GM20000 (cell line): ENCODE results near the gene TBC1D24.
"Not testable (repeated sequence)": the region's sequence is repeated elsewhere in the genome, so short reads cannot be mapped to it uniquely, and the experiment has no call there.

ENCODE experiments used
- DNase-seq: peaks from one replicate; pipeline ENCODE4 v3.0.0; 2012; ENCODE audit warnings: low spot score
- TF ChIP-seq, protein P1 (sequence below): IDR thresholded peaks from 2 replicates; pipeline ENCODE4 v1.5.1; 2012; ENCODE audit warnings: mild to moderate bottlenecking, control low read depth; ENCODE audit errors: extremely low read depth, missing control alignments

The TBC1D24 gene

DNA sequence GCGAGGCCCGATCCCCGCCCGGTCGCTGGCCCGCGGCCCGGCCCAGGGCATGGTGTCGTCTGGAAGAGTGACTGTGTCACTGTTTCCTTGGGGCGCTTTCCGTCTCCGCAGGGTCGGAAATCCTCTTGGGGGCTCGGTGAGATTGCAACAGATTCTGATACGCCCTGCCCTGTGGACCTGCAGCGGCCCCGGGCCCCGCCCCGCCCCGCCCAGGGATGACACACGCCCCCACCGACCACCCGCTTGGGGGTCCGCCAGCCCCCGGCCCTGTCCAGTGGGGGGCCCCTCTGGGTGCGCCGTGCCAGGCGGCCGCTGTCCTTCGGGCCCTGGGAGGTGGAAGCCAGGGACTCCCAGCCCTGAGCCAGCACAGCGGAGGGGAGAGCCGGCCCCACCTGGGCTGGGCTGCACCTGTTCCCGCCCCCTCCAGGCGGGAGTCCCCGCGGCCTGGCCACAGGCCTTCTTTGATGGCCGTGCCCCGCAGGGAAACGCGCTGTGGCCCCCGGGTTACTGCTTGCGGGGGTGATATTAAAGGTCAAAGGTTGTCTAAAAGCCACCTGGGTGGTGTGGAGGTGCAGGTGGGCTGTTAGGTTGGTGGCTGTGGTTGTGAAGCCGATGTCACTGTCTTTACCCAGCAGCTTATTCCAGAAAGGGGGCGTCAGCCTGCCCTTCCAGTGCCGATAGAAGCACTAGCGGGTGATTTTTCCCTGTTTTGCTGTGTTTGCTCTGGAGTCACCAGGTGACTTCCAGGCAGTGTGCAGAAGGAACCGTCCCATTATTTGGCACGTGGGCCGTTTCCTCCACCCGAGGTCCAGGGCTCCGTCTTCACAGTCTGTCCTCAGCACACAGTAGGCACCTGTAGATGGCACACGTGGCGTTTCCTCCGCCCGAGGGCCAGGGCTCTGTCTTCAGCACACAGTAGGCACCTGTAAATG is 752 bp downstream of the TBC1D24 start:
- TF ChIP-seq, protein P1, sequence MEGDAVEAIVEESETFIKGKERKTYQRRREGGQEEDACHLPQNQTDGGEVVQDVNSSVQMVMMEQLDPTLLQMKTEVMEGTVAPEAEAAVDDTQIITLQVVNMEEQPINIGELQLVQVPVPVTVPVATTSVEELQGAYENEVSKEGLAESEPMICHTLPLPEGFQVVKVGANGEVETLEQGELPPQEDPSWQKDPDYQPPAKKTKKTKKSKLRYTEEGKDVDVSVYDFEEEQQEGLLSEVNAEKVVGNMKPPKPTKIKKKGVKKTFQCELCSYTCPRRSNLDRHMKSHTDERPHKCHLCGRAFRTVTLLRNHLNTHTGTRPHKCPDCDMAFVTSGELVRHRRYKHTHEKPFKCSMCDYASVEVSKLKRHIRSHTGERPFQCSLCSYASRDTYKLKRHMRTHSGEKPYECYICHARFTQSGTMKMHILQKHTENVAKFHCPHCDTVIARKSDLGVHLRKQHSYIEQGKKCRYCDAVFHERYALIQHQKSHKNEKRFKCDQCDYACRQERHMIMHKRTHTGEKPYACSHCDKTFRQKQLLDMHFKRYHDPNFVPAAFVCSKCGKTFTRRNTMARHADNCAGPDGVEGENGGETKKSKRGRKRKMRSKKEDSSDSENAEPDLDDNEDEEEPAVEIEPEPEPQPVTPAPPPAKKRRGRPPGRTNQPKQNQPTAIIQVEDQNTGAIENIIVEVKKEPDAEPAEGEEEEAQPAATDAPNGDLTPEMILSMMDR: no peak
- DNase-seq: peak; percentile 73

DNA sequence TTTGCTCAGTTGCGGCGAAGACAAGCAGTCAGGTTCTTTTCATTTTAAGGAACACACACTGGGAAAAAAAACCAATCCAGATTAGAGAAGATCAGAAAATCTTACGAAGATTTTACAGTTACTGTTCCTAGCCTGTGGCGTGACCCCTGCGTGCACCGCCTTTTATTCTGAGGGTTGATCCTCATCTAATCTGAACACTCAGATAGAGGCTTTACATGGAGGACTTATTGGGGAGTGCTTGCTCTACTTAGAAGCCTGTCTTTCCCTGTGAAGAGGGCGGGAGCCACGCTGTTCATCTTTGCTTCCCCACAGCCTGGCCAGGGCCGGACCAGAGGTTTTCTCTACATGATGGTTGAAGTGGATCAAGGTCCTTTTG is 1.4 kb downstream of the TBC1D24 start:
- no peak for DNase-seq
- TF ChIP-seq, protein P1: no peak

DNA sequence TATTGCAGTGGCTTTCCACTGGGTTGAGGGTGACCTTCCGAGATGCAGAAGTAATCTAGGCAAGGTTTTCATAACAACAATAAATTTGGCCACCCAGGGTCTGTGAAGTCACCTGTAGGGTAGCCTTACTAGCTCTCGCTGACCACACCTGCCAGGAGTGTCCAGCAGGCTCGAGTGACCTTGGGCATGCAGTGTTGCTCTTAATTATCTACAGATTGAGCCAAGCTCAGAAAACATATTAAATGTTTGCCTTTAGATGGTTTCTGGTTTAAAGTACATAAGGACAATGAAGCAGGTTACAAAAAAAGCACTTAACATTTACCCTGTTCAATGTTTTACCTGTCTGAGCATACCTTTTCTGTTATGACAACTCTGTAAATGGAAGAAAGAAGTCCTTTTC is 1.8 kb downstream of the TBC1D24 start:
- no peak for DNase-seq
- TF ChIP-seq, protein P1: no peak

DNA sequence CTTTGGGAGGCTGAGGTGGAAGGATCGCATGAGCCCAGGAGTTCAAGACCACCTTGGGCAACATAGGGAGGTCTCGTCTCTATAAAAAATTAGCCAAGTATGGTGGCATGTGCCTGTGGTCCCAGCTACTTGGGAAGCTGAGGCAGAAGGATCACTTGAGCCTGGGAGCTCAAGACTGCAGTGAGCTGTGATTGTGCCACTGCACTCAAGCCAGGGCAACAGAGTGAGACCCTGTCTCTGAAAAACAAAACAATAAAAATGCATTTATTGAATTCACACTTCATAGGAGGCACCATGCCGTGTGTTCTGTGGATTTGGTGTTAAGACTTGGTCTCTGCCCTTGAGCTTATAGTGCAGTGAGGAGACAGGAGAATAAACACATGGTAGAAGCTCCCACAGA is 2.4 kb downstream of the TBC1D24 start:
- no peak for DNase-seq
- TF ChIP-seq, protein P1: no peak

DNA sequence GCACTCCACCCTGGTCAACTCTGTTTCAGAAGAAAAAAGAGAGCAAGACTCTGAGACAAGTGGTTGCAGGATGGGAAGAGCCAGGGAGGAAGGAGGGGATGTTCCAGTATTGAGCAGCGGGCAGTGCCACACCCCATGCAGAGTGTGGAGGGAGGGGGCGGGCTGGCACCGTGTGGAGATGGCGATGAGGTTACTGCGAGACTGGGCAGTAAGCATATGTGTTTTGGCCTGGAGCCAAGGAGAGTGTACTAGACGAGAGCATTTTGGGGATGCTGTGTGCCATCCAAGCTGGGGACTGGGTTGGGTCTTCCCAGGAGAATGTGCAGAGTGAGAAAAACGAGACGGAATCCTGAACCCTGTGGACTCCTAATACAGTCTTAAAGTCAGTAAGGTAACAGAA is 3.4 kb downstream of the TBC1D24 start:
- TF ChIP-seq, protein P1: no peak
- no peak for DNase-seq

DNA sequence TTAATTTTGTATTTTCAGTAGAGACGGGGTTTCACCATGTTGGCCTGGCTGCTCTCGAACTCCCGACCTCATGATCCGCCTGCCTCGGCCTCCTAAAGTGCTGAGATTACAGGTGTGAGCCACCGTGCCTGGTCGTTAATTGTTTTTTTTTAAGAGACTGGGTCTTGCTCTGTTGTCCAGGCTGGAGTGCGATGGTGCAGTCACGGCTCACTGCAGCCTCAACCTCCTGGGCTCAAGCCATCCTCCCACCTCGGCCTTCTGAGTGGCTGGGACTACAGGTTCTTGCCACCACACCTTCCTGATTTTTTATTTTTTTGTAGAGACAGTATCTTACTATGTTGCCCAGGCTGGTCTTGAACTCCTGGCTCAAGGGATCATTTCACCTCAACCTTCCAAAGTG is 5.1 kb downstream of the TBC1D24 start:
- not testable (repeated sequence) for DNase-seq

DNA sequence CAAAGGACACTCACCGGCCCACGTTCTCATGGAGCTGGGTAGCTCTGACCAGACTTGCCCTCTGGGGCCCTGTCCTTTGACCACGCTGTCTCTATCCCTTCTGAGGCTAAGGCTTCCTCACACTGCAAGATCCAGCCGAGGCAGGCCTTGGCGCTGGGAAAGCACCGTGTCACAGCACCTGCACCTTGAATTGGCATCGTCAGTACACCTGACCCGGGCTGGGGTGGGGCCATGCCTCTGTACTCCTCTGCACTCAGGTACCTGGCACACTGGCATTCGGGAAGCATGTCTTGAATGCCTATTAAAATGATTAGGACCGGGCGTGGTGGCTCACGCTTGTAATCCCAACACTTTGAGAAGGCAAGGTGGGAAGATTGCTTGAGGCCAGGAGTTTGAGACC is 6.0 kb downstream of the TBC1D24 start:
- TF ChIP-seq, protein P1: no peak
- DNase-seq: no peak

DNA sequence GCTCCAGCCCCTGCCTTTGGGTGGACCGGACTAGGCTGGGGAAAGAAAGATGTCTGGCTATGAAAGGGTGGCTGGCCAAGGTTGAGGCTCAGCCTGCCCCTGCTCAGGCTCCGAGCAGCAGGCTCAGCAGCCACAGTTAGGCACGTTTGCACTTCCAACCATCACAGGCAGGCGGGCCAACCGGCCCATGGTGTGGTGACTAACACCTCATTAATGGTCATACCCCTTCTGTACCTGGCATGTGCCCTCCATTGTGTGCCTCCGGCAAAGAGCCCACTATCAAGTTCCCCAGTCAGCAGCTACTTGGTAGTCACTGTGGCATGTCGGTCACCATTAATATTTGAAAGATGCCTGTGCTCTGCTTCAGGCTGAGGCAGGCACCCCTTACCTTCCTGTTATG is 6.7 kb downstream of the TBC1D24 start:
- no peak for DNase-seq
- TF ChIP-seq, protein P1: no peak
